Transverse colon (tissue), 4 donors: ENCODE results near the gene KIF16B. TPM values are rescaled to one million over a fixed set of nuclear protein-coding genes. Genes with fewer than 3 reads are reported as not detected.
A peak's percentile ranks its signal among the peaks of the same experiment; 100 is the strongest.
"Not testable (repeated sequence)": the region's sequence is repeated elsewhere in the genome, so short reads cannot be mapped to it uniquely, and the experiment has no call there.

Experiments
- DNase-seq: peaks from one replicate; pipeline ENCODE4 v3.0.0-alpha.2; 2019
- H3K27ac ChIP-seq, 4 donors: fragments of 200-600 bp; sonication (generic); 2 replicates each; pipeline ENCODE4 v1.5.1; 2016 to 2018; ENCODE audit warnings: inconsistent platforms in 4 of 4
- H3K27me3 ChIP-seq: fragments of 200-600 bp; sonication (generic); 2 replicates; pipeline ENCODE4 v1.5.1; 2017; ENCODE audit warnings: inconsistent platforms
- H3K36me3 ChIP-seq, 4 donors: fragments of 200-600 bp; sonication (generic); 2 replicates each; pipeline ENCODE4 v1.5.1; 2017 to 2019; ENCODE audit warnings: inconsistent platforms in 4 of 4
- H3K4me1 ChIP-seq, 4 donors: fragments of 200-600 bp; sonication (generic); 2 replicates each; pipeline ENCODE4 v1.5.1; 2017 to 2020; ENCODE audit warnings: inconsistent platforms in 4 of 4
- H3K4me3 ChIP-seq, 4 donors: fragments of 200-600 bp; sonication (generic); 1 replicate in 1 of 4; 2 replicates in 3 of 4; pipeline versions ENCODE4 v1.5.1 to v1.6.1; 2017 to 2019; ENCODE audit warnings: inconsistent platforms in 4 of 4
- H3K9me3 ChIP-seq, 2 donors: fragments of 200-600 bp; sonication (generic); 2 replicates each; pipeline ENCODE4 v1.5.1; 2017 to 2019; ENCODE audit warnings: inconsistent platforms in 2 of 2
- CTCF ChIP-seq, 5 experiments: fragments of 200-600 bp in 3 of 5; fragments of 450-650 bp in 2 of 5; sonication (generic) in 3 of 5; IDR thresholded peaks; 1 replicate in 2 of 5; 2 replicates in 3 of 5; pipeline ENCODE4 v1.5.1; 2016 to 2017; ENCODE audit warnings: antibody characterized with exemption in 5 of 5, inconsistent platforms in 3 of 5, mild to moderate bottlenecking in 2 of 5, moderate library complexity in 1 of 5
- EP300 ChIP-seq: sonication (generic); formaldehyde crosslinking; IDR thresholded peaks from one replicate; pipeline ENCODE4 v1.6.1; 2017; ENCODE audit warnings: antibody characterized with exemption, low read depth
- POLR2A ChIP-seq: fragments of 450-650 bp; IDR thresholded peaks from one replicate; pipeline ENCODE4 v1.6.1; 2016; ENCODE audit warnings: antibody characterized with exemption, mild to moderate bottlenecking, moderate library complexity
- POLR2AphosphoS5 ChIP-seq, 3 donors: sonication (generic); formaldehyde crosslinking; IDR thresholded peaks; one replicate each; pipeline ENCODE4 v1.6.1; 2016; ENCODE audit warnings: antibody characterized with exemption in 3 of 3
- WGBS, 2 donors: methylation state at CpG; one replicate each; pipeline ENCODE4 v1.1.5; 2018; ENCODE audit warnings: low coverage in 1 of 2; 5-methylcytosine and 5-hydroxymethylcytosine counted together
- in situ Hi-C, 4 donors: fragments of 200-750 bp; cut with MboI; loops; one replicate each; pipeline versions ENCODE4 v1.15.0 to v1.15.1; 2017; ENCODE audit warnings: low sequenced_read_pairs in 3 of 4, low pct_ligation_motif_present in 1 of 4, low pct_unique_long_range_greater_than_20kb in 1 of 4
- intact Hi-C: fragments of 100-400 bp; cut with DNase I; formaldehyde crosslinking; loops from one replicate; pipeline ENCODE4 v1.15.1; 2023; ENCODE audit warnings: low total_unique reads
- total RNA-seq, 4 donors: library from RNA; depleted of rRNA; stranded (reverse); fragments of >200 nt; gene quantifications; one replicate each; pipeline ENCODE4 v1.1.0, GENCODE V29; 2016

KIF16B gene
- total RNA-seq, 4 donors from 2014 or later, result 82.7 to 154 (median 90.1) TPM

- Histone ChIP-seq H3K9me3 (no peaks in the 10 kb centered on the region), H3K4me3 (no peak overlapping the region), H3K36me3 (peaks cover 0 to 8% (median 0%) of the 10 kb centered on the region in 4 donors), H3K27me3 (no peaks in the 10 kb centered on the region), H3K27ac (peak overlapping the region; percentile 59 to 78 (median 74)), H3K4me1 (peaks cover 4 to 39% (median 17%) of the 10 kb centered on the region in 4 donors)
- no peak for TF ChIP-seq CTCF (IDR thresholded peaks at IDR 0.05)
- no peak for TF ChIP-seq POLR2AphosphoS5 (IDR thresholded peaks at IDR 0.05)
- TF ChIP-seq EP300, result no peak
- 88 to 91% methylated on average over 3 of the region's 3 CpGs for WGBS, 2 donors
- DNase-seq, result no peak
- intact Hi-C loops, result no loop called here
- in situ Hi-C loops, result loop anchor here in 1 of 4 donors (25.0 kb wide), 1 partner anchor 185 kb away; no protein-coding TSS in a partner anchor
Measured at GRCh38 chr20:16527438-16527837, 45.8 kb downstream of the KIF16B start.

- no peak for DNase-seq
- no peaks in the 10 kb centered on the region for H3K27me3 ChIP-seq
- H3K4me1 ChIP-seq, result peaks cover 4 to 39% (median 17%) of the 10 kb centered on the region in 4 donors
- no peak overlapping the region for H3K4me3 ChIP-seq
- in situ Hi-C loops (loop anchor here in 1 of 4 donors (25.0 kb wide), 1 partner anchor 186 kb away; no protein-coding TSS in a partner anchor), intact Hi-C loops (no loop called here)
- H3K27ac ChIP-seq, result peak overlapping the region in 1 of 4 donors; percentile 78
- no peak for TF ChIP-seq POLR2AphosphoS5 (IDR thresholded peaks at IDR 0.05)
- TF ChIP-seq POLR2A, result no peak
- TF ChIP-seq EP300, result no peak
- TF ChIP-seq CTCF (IDR thresholded peaks at IDR 0.05), result no peak
- H3K36me3 ChIP-seq, result peaks cover 0 to 8% (median 0%) of the 10 kb centered on the region in 4 donors
- no peaks in the 10 kb centered on the region for H3K9me3 ChIP-seq
- WGBS, 2 donors, result 86 to 91% methylated on average over 9 of the region's 9 CpGs
Measured at GRCh38 chr20:16526433-16527380, 46.5 kb downstream of the KIF16B start.

GRCh38 chr20:16522651-16523050, 50.6 kb downstream of the KIF16B start:
- in situ Hi-C loops, result loop anchor here in 2 of 4 donors (25.0 kb wide), 2 partner anchors 215 to 240 kb away; partner anchors contain the start of genes OTOR (in 1 of the 2) and SNRPB2 (in 1 of the 2)
- H3K4me3 ChIP-seq, H3K36me3 ChIP-seq, H3K27me3 ChIP-seq, DNase-seq, H3K4me1 ChIP-seq, H3K27ac ChIP-seq, intact Hi-C loops, H3K9me3 ChIP-seq: not testable (repeated sequence)
- 89 to 93% methylated on average over 4 to 5 of the region's 5 CpGs for WGBS, 2 donors

- TF ChIP-seq POLR2AphosphoS5 (IDR thresholded peaks at IDR 0.05) (no peak), POLR2A (no peak), CTCF (IDR thresholded peaks at IDR 0.05) (no peak), EP300 (no peak)
- Histone ChIP-seq H3K4me1 (no peaks in the 10 kb centered on the region), H3K36me3 (peaks cover 0 to 8% (median 0%) of the 10 kb centered on the region in 4 donors), H3K27ac (no peak overlapping the region), H3K4me3 (no peak overlapping the region), H3K27me3 (no peaks in the 10 kb centered on the region), H3K9me3 (no peaks in the 10 kb centered on the region)
- in situ Hi-C loops, result loop anchor here in 2 of 4 donors (25.0 kb wide), 2 partner anchors 217 to 242 kb away; partner anchors contain the start of genes OTOR (in 1 of the 2) and SNRPB2 (in 1 of the 2)
- WGBS, 2 donors, result 96 to 100% methylated on average over 1 to 5 of the region's 5 CpGs
- intact Hi-C loops, result no loop called here
- no peak for DNase-seq
Measured at GRCh38 chr20:16520154-16520553, 53.1 kb downstream of the KIF16B start.

GRCh38 chr20:16519673-16520072, 53.6 kb downstream of the KIF16B start:
- H3K36me3 ChIP-seq, H3K27me3 ChIP-seq, H3K4me3 ChIP-seq, DNase-seq, intact Hi-C loops, H3K9me3 ChIP-seq, H3K27ac ChIP-seq, H3K4me1 ChIP-seq: not testable (repeated sequence)
- 91% methylated on average over 8 of the region's 8 CpGs; no CpG with 5 or more reads in 1 of the 2 donors for WGBS, 2 donors
- in situ Hi-C loops, result loop anchor here in 2 of 4 donors (25.0 kb wide), 2 partner anchors 218 to 243 kb away; partner anchors contain the start of genes OTOR (in 1 of the 2) and SNRPB2 (in 1 of the 2)
